Measurements from ENCODE around the gene DPYSL4.

GRCh38 chr10:132231656-132232022 lies 44.9 kb downstream of the DPYSL4 start:
- TF ChIP-seq CTCF (IDR thresholded peaks at IDR 0.05) (no peak), POLR2A (IDR thresholded peaks at IDR 0.05) (no peak), POLR2AphosphoS5 (IDR thresholded peaks at IDR 0.05) (no peak)

All from prostate gland (tissue), 2 donors.